ENCODE results near the gene BEAN1.

Gene BEAN1

DNA sequence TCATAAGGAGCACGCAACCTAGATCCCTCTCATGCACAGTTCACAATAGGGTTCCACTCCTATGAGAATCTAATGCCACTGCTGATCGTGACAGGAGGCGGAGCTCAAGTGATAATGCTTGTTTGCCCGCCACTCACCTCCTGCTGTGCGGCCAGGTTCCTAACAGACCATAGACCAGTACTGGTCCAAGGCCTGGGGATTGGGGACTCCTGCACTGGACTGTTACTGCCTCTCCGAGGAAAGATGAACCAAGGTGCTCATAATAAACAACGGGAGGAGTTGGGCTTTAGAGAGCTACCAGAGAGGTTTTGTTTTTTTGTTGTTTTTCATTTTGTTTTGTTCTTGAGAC, 64.6 kb downstream of the BEAN1 start:
- Histone ChIP-seq H3K27ac (replicated peaks) (no peak overlapping the region), H3K27me3 (ENCODE audit: insufficient read depth, poor library complexity, severe bottlenecking) (no peaks in the 10 kb centered on the region), H3K4me3 (replicated peaks; ENCODE audit: insufficient read depth, low read length) (no peak overlapping the region)
- DNase-seq (ENCODE audit: low read depth in 1 of 2, low spot score in 1 of 2), result no peak
- TF ChIP-seq, protein P1, sequence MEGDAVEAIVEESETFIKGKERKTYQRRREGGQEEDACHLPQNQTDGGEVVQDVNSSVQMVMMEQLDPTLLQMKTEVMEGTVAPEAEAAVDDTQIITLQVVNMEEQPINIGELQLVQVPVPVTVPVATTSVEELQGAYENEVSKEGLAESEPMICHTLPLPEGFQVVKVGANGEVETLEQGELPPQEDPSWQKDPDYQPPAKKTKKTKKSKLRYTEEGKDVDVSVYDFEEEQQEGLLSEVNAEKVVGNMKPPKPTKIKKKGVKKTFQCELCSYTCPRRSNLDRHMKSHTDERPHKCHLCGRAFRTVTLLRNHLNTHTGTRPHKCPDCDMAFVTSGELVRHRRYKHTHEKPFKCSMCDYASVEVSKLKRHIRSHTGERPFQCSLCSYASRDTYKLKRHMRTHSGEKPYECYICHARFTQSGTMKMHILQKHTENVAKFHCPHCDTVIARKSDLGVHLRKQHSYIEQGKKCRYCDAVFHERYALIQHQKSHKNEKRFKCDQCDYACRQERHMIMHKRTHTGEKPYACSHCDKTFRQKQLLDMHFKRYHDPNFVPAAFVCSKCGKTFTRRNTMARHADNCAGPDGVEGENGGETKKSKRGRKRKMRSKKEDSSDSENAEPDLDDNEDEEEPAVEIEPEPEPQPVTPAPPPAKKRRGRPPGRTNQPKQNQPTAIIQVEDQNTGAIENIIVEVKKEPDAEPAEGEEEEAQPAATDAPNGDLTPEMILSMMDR (IDR thresholded peaks at IDR 0.05; ENCODE audit: insufficient read depth, low read length), result no peak
- no peak for TF ChIP-seq SPI1 (IDR thresholded peaks at IDR 0.05; ENCODE audit: borderline replicate concordance, low read depth)
- TF ChIP-seq POLR2AphosphoS5 (IDR thresholded peaks at IDR 0.05; ENCODE audit: low read depth), result no peak
- no peak for TF ChIP-seq GABPA (IDR thresholded peaks at IDR 0.05; ENCODE audit: low read depth)
- TF ChIP-seq, protein P2, sequence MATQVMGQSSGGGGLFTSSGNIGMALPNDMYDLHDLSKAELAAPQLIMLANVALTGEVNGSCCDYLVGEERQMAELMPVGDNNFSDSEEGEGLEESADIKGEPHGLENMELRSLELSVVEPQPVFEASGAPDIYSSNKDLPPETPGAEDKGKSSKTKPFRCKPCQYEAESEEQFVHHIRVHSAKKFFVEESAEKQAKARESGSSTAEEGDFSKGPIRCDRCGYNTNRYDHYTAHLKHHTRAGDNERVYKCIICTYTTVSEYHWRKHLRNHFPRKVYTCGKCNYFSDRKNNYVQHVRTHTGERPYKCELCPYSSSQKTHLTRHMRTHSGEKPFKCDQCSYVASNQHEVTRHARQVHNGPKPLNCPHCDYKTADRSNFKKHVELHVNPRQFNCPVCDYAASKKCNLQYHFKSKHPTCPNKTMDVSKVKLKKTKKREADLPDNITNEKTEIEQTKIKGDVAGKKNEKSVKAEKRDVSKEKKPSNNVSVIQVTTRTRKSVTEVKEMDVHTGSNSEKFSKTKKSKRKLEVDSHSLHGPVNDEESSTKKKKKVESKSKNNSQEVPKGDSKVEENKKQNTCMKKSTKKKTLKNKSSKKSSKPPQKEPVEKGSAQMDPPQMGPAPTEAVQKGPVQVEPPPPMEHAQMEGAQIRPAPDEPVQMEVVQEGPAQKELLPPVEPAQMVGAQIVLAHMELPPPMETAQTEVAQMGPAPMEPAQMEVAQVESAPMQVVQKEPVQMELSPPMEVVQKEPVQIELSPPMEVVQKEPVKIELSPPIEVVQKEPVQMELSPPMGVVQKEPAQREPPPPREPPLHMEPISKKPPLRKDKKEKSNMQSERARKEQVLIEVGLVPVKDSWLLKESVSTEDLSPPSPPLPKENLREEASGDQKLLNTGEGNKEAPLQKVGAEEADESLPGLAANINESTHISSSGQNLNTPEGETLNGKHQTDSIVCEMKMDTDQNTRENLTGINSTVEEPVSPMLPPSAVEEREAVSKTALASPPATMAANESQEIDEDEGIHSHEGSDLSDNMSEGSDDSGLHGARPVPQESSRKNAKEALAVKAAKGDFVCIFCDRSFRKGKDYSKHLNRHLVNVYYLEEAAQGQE (IDR thresholded peaks at IDR 0.05; ENCODE audit: insufficient replicate concordance, low read depth), result no peak

DNA sequence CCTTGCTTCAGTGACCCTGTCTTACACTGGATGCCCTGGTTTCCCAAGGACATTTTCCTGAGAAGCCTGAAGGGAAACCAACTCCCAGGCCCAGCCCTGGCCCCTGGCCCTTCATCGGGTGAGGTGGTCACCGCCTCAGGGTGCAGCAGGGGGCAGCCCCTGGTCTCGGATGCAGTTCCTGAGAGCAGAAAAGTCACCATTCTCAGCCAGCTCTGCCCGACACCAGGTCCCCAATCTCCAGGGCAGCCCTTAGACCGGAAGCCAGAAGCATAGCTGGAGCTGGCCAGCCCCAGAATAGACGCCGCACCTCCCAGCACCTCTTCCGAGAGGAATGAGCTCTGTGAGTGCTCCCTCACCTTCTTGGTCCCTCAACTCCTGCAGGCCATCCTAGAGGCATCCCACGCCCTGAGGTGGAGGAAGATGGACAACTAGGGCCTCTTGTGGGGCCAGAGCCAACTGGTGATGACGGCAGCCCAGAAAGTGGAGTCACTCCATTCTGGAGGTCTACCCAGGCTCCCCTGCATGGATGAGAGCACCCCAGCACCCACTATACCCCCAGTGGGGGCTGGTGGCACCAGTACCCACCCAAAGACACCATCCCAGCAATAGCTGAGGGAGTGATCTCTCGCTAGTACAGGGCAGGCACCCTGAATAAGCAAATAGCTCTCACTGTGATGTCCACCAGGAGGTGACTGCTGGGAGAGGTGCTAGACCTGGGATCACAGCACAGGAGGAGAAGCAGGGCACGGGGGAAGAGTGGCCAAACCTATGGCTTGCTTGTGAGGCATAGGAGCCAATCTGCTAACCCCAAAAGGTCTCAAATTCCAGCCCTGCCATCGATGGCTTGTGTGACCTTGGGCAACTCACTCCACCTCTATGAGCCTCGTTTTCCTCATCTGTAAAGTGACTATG, 66.7 kb downstream of the BEAN1 start:
- Histone ChIP-seq H3K4me3 (replicated peaks; ENCODE audit: insufficient read depth, low read length) (no peak overlapping the region), H3K27ac (replicated peaks) (no peak overlapping the region), H3K27me3 (ENCODE audit: insufficient read depth, poor library complexity, severe bottlenecking) (no peaks in the 10 kb centered on the region)
- TF ChIP-seq, protein P1 (IDR thresholded peaks at IDR 0.05; ENCODE audit: insufficient read depth, low read length), result no peak
- no peak for TF ChIP-seq GABPA (IDR thresholded peaks at IDR 0.05; ENCODE audit: low read depth)
- no peak for TF ChIP-seq POLR2AphosphoS5 (IDR thresholded peaks at IDR 0.05; ENCODE audit: low read depth)
- TF ChIP-seq, protein P2 (IDR thresholded peaks at IDR 0.05; ENCODE audit: insufficient replicate concordance, low read depth), result no peak
- no peak for TF ChIP-seq SPI1 (IDR thresholded peaks at IDR 0.05; ENCODE audit: borderline replicate concordance, low read depth)
- no peak for DNase-seq (ENCODE audit: low read depth in 1 of 2, low spot score in 1 of 2)

DNA sequence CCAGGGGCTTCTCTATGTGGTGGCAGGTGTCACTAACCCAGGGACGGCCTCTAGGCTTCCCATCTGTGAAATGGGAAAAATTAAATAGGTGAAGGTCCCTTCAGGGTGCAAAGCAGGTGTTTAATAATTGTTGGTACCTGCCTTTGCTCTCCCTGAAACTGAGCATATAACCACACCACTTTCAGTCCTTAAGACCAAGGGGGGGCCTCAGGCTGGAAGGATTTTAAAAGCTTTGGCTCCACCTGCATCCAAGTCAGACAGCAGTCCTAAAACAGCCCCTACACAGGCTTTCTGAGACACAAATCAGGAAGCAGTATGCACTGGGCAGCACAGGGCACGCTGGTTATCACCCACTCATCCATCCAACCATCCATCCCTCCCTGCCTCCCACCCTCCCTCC, 67.8 kb downstream of the BEAN1 start:
- TF ChIP-seq SPI1 (IDR thresholded peaks at IDR 0.05; ENCODE audit: borderline replicate concordance, low read depth), result no peak
- TF ChIP-seq, protein P1 (IDR thresholded peaks at IDR 0.05; ENCODE audit: insufficient read depth, low read length), result no peak
- TF ChIP-seq, protein P2 (IDR thresholded peaks at IDR 0.05; ENCODE audit: insufficient replicate concordance, low read depth), result no peak
- no peak for TF ChIP-seq POLR2AphosphoS5 (IDR thresholded peaks at IDR 0.05; ENCODE audit: low read depth)
- TF ChIP-seq GABPA (IDR thresholded peaks at IDR 0.05; ENCODE audit: low read depth), result no peak
- DNase-seq (ENCODE audit: low read depth in 1 of 2, low spot score in 1 of 2), result no peak
- Histone ChIP-seq H3K27me3 (ENCODE audit: insufficient read depth, poor library complexity, severe bottlenecking) (no peaks in the 10 kb centered on the region), H3K27ac (replicated peaks) (no peak overlapping the region), H3K4me3 (replicated peaks; ENCODE audit: insufficient read depth, low read length) (no peak overlapping the region)

Measured in HL-60 (cell line).